Measurements from ENCODE around the gene EFNB2. TPM values are rescaled to one million over a fixed set of nuclear protein-coding genes. Genes with fewer than 3 reads are reported as not detected.

Gene EFNB2
- total and polyA plus RNA-seq, 2 of the 13 experiments (the other 11 are each of a cell fraction or from before 2014, with no cell fraction given) = 0.11 to 0.20 TPM

Other genes starting within 250 kb of the EFNB2 start
- gene ARGLU1, start 32.5 kb upstream of the EFNB2 start, total RNA-seq (2016; rRNA removed; fragmentation: Illumina TruSeq; extraction: Trizol) = 27.2 and 47.1 TPM in 2 replicates
- gene ARGLU1, start 32.5 kb upstream of the EFNB2 start, polyA plus RNA-seq (2011; rRNA removed) = 70.6 and 81.6 TPM in 2 replicates